Mucosa of rectum (tissue), 2 donors: ENCODE results near the gene SLC9A2.

ENCODE experiments used
- H3K27ac ChIP-seq, 2 donors: one replicate each; pipeline ENCODE4 v1.7.0; 2013; ENCODE audit warnings: inconsistent platforms in 2 of 2, low read depth in 2 of 2, low read length in 2 of 2
- H3K27me3 ChIP-seq, 2 donors: one replicate each; pipeline ENCODE4 v1.7.0; 2013; ENCODE audit warnings: low read length in 2 of 2; ENCODE audit not compliant: control insufficient read depth in 2 of 2, insufficient read depth in 2 of 2
- H3K36me3 ChIP-seq, 2 donors: one replicate each; pipeline ENCODE4 v1.7.0; 2013; ENCODE audit warnings: low read length in 2 of 2; ENCODE audit not compliant: control insufficient read depth in 2 of 2, insufficient read depth in 2 of 2
- H3K4me1 ChIP-seq, 2 donors: one replicate each; pipeline ENCODE4 v1.7.0; 2013; ENCODE audit warnings: low read length in 2 of 2, mild to moderate bottlenecking in 1 of 2; ENCODE audit not compliant: control insufficient read depth in 2 of 2, insufficient read depth in 2 of 2
- H3K4me3 ChIP-seq, 2 donors: one replicate each; pipeline ENCODE4 v1.7.0; 2013; ENCODE audit warnings: low read length in 2 of 2
- H3K9ac ChIP-seq, 2 donors: one replicate each; pipeline ENCODE4 v1.7.0; 2013; ENCODE audit warnings: low read length in 2 of 2, low read depth in 1 of 2, mild to moderate bottlenecking in 1 of 2
- H3K9me3 ChIP-seq, 2 donors: one replicate each; pipeline ENCODE4 v1.7.0; 2013; ENCODE audit warnings: low read length in 2 of 2; ENCODE audit not compliant: control insufficient read depth in 2 of 2
- donor health status: healthy.
- donor health status: Normal muscosa, but diverticular disease.

The SLC9A2 gene

DNA sequence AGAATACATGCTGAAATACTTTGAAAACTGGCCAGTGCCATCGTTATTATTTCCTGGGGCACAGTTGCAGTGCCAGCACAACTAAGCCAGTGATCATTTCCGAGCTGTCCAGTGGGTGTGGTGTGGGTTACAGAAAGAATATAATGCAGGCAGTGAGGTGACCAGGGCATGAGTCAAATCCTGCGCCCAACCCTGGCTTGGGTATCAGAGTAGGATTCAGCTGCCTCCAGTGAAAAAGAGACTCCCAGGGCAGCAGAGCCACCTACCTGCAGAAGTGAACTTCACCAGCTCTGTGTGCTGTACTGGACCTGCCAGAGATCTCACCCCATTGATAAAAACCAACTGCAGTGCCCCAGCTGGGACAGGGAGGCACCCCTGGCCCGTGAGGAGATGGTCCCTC lies 18.0 kb downstream of the SLC9A2 start:
- Histone ChIP-seq H3K27me3 (no peaks in the 10 kb centered on the region), H3K9ac (peak overlapping the region; percentile 41 to 49), H3K4me1 (peaks cover 35 to 77% of the 10 kb centered on the region in 2 donors), H3K9me3 (no peaks in the 10 kb centered on the region), H3K4me3 (peak overlapping the region; percentile 25 to 53), H3K27ac (peak overlapping the region; percentile 91), H3K36me3 (no peaks in the 10 kb centered on the region)

DNA sequence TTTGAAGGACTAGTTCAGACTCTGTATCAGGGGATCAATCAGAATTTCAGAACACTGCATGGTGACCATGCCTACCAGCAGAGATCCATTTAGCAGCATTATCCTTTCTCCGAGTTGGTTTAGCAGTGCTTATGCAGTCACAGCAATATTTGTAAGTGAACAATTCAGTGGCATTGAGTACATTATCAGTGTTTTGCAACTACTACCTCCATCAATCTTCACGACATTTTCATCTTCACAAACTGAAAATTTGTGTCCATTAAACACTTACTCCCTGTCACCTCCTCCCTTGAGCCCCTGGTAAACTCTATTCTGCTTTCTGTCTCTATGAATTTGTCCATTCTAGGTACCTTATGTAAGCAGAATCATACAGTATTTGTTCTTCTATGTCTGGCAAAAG lies 20.1 kb downstream of the SLC9A2 start:
- Histone ChIP-seq H3K27me3 (no peaks in the 10 kb centered on the region), H3K36me3 (peaks cover 0 to 5% of the 10 kb centered on the region in 2 donors), H3K9me3 (no peaks in the 10 kb centered on the region), H3K4me3 (peak overlapping the region in 1 of 2 donors; percentile 37), H3K4me1 (peaks cover 35 to 62% of the 10 kb centered on the region in 2 donors), H3K27ac (peak overlapping the region; percentile 79 to 88), H3K9ac (peak overlapping the region in 1 of 2 donors; percentile 48)

DNA sequence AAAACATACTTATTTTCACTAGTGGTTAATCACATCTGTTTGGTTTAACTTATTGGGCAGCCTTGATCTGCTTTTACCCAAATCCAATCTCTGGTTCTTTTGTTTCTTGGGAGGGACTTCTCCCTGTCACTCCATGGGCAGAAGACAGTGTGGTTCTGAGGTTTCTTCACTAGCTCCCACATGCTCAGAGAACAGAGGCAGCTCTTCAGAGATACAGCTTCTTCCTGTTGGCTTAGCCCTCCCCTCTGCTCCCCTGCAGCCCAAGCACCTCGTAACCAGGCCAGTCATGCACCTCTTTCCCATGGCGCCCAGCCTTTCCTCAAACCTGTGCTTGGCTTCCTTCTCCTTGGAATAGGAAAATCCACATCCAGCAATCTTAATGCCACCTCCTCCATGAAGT lies 32.8 kb downstream of the SLC9A2 start:
- Histone ChIP-seq H3K27ac (no peak overlapping the region), H3K36me3 (peaks cover 0 to 2% of the 10 kb centered on the region in 2 donors), H3K9ac (no peak overlapping the region)

GRCh38 chr2:102657770-102658169 lies 38.4 kb downstream of the SLC9A2 start:
- H3K36me3 ChIP-seq = peaks cover 11 to 12% of the 10 kb centered on the region in 2 donors
- peaks cover 16 to 31% of the 10 kb centered on the region in 2 donors for H3K4me1 ChIP-seq
- H3K9me3 ChIP-seq = no peaks in the 10 kb centered on the region
- H3K4me3 ChIP-seq = no peak overlapping the region
- no peak overlapping the region for H3K9ac ChIP-seq
- H3K27me3 ChIP-seq = no peaks in the 10 kb centered on the region
- no peak overlapping the region for H3K27ac ChIP-seq

More for the DNA sequence above, 32.8 kb downstream of the SLC9A2 start:
- no peaks in the 10 kb centered on the region for H3K27me3 ChIP-seq
- no peaks in the 10 kb centered on the region for H3K9me3 ChIP-seq
- H3K4me3 ChIP-seq = no peak overlapping the region
- H3K4me1 ChIP-seq = peaks cover 0 to 5% of the 10 kb centered on the region in 2 donors

DNA sequence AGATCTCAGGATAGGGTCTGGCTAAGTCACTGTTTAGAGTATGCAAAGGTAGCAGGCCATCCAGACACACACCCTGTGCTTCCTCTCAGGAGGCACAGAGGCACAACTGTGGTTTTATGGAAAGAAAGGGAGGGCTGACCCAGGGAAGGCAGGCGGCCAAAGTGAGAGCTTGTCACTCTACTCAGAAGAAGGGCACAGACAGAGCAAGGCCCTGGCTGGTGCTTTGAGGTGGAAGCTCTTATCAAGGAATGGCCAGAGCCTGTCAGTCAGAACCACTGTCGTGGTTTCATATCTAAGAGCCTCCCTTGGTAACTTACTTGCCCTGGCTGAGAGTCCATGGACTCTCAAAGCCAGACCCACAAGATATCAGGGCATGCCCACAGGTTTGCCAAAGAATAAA lies 40.7 kb downstream of the SLC9A2 start:
- no peak overlapping the region for H3K4me3 ChIP-seq
- H3K27me3 ChIP-seq = no peaks in the 10 kb centered on the region
- no peak overlapping the region for H3K9ac ChIP-seq
- H3K27ac ChIP-seq = peak overlapping the region; percentile 69 to 80
- H3K4me1 ChIP-seq = peaks cover 16 to 41% of the 10 kb centered on the region in 2 donors
- H3K9me3 ChIP-seq = no peaks in the 10 kb centered on the region
- H3K36me3 ChIP-seq = peaks cover 12 to 14% of the 10 kb centered on the region in 2 donors

GRCh38 chr2:102660574-102660973 lies 41.2 kb downstream of the SLC9A2 start:
- H3K9ac ChIP-seq = no peak overlapping the region
- H3K27ac ChIP-seq = peak overlapping the region; percentile 69 to 80

GRCh38 chr2:102661846-102662245 lies 42.5 kb downstream of the SLC9A2 start:
- Histone ChIP-seq H3K9me3 (no peaks in the 10 kb centered on the region), H3K27ac (peak overlapping the region; percentile 63 to 78), H3K9ac (no peak overlapping the region), H3K27me3 (no peaks in the 10 kb centered on the region), H3K36me3 (peaks cover 15% of the 10 kb centered on the region in 2 donors), H3K4me1 (peaks cover 16 to 41% of the 10 kb centered on the region in 2 donors), H3K4me3 (no peak overlapping the region)

More at GRCh38 chr2:102660574-102660973, 41.2 kb downstream of the SLC9A2 start:
- Histone ChIP-seq H3K9me3 (no peaks in the 10 kb centered on the region), H3K27me3 (no peaks in the 10 kb centered on the region), H3K4me1 (peaks cover 16 to 41% of the 10 kb centered on the region in 2 donors), H3K4me3 (no peak overlapping the region), H3K36me3 (peaks cover 14 to 15% of the 10 kb centered on the region in 2 donors)

GRCh38 chr2:102662833-102663232 lies 43.5 kb downstream of the SLC9A2 start:
- Histone ChIP-seq H3K36me3 (peaks cover 8 to 13% of the 10 kb centered on the region in 2 donors), H3K4me1 (peaks cover 16 to 41% of the 10 kb centered on the region in 2 donors), H3K27me3 (no peaks in the 10 kb centered on the region), H3K27ac (peak overlapping the region; percentile 63 to 78), H3K9ac (peak overlapping the region in 1 of 2 donors; percentile 36), H3K4me3 (no peak overlapping the region), H3K9me3 (no peaks in the 10 kb centered on the region)

DNA sequence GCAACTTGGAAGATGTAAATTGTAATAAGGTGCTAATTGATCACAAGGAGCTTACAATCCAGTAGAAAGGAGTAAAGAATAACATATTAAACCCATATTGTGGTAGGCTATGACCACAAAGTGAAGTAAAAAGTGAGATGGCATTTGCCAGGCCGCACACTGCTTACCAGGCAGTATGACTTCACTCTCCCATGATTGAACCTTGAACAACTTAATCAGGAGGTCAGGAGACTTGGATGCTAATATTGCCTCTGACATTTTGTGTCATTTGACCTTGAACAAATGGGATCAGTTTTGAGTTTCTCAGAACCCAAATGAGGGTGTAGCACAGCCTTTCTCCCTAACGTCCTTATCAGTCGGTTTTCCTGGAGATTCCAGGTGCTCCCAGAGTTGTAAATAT lies 44.0 kb downstream of the SLC9A2 start:
- Histone ChIP-seq H3K4me3 (no peak overlapping the region), H3K36me3 (peaks cover 7 to 10% of the 10 kb centered on the region in 2 donors), H3K27ac (peak overlapping the region; percentile 63 to 78), H3K27me3 (no peaks in the 10 kb centered on the region), H3K4me1 (peaks cover 16 to 41% of the 10 kb centered on the region in 2 donors), H3K9ac (no peak overlapping the region), H3K9me3 (no peaks in the 10 kb centered on the region)

- H3K4me3 ChIP-seq = no peak overlapping the region
- H3K27me3 ChIP-seq = no peaks in the 10 kb centered on the region
- H3K36me3 ChIP-seq = peaks cover 7 to 9% of the 10 kb centered on the region in 2 donors
- no peaks in the 10 kb centered on the region for H3K9me3 ChIP-seq
- H3K9ac ChIP-seq = no peak overlapping the region
- H3K27ac ChIP-seq = peak overlapping the region in 1 of 2 donors; percentile 78
- H3K4me1 ChIP-seq = peaks cover 16 to 41% of the 10 kb centered on the region in 2 donors
These were observed 45.1 kb downstream of the SLC9A2 start for GRCh38 chr2:102664471-102664909.
